ENCODE data around the gene EGR2.
A peak's percentile ranks its signal among the peaks of the same experiment; 100 is the strongest.

The EGR2 gene

DNA sequence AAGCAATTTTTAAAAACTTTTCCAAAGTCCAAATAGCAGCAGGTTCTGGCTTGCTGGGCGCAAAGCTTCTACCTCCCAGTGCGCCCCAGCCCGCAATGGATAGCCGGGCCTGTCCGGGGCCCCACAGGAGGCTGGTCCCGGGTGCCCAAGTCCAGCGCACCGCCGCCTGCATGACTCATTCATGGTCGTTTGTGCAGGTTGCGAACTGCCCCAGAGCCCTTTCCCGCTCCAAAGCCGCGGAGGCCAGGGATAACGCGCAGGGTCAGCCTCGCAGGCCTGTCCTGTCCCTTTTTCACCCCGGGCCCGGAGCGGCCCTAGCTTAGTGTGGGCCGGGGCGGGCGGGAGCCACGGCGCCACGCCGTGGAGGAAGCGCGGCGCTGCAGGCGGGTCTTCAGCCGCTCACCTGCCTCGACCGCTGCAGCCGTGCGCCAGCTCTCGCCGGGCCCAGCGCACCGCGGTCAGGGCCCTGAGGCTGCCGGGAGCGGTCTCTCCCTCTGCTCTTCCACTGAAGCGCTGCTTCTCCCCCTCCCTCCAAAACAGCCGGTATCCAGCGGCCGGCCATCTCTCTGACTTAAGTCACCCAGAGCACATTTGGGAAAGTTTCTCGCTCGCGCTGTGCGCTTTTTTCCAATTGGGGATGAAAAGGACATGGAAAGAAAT, 1.7 kb upstream of the EGR2 start:
- DNase-seq: no peak

DNA sequence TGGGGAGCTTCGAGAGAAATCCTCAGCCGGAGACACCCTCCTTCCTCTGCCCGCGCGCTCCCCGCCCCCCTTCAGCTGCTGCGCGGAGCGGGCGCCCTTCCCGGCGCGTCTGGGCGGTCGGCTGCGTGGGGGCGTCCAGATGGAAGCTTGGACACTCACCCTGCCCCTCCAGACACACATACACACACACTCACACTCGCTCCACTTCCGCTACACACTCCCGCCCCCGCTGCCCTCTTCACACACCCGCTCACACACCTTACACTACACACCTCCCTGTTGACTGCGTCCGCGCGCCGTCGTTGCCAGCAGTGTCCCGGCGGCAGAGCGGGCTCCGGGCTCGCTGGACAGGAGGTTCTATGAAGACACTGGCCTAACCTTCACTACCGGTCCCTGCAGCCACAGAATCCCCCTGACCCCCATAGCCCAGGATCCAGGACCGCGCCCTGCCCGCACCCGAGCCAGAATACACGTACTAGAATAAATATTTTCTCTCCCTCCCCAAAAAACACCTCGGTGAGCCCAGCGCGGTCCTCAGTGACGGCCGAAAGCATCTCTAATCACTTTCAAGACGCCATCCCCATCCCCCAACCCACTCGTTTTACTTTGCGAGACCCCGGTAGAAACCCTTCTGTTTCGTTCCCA, 1.1 kb upstream of the EGR2 start:
- no peak for DNase-seq

DNA sequence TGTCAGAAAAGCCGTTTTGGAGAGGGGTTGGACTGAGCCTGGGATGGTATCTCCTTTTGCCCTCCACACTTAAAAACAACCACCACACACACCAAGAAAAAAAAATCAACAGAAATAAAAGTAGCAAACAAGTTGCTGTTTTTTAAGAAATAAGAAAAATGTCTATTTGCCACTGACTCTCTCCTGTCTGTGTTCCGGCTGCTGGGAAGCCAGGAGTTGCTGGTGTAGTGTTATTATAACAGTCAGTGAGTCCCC, 163 bp downstream of the EGR2 start:
- no peak for DNase-seq

DNA sequence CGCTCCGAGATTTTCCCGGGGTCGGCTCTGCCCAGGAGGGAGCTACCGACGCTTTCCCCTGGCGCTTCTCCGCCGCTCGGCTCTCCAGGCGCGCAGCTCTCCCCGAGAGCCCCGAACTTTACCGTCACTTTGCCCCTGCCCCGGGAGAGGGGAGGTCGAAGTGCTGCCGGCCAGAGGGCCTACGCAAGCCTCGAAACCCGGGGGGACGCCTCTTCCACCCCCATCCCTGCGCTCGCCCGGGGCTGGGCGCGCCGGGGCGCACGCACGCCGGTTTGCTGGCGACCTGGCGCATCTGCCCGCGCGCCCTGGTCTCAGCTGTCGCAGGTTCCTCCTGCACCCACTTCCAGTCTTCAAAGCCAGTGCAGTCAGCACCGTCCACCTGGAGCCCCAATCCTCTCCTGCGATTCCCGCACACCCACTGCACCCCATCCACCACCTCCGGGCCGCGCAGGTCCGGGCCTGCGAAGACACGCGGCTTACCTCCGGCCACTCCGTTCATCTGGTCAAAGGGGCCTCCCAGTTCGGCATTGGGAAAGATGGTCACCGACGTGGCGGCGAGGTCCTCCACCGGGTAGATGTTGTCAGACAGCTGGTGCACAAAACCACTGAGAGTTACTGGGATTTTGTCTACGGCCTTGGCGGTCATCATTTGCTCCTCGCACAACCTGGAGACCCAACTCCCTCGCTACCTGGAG, 638 bp downstream of the EGR2 start:
- no peak for DNase-seq

DNA sequence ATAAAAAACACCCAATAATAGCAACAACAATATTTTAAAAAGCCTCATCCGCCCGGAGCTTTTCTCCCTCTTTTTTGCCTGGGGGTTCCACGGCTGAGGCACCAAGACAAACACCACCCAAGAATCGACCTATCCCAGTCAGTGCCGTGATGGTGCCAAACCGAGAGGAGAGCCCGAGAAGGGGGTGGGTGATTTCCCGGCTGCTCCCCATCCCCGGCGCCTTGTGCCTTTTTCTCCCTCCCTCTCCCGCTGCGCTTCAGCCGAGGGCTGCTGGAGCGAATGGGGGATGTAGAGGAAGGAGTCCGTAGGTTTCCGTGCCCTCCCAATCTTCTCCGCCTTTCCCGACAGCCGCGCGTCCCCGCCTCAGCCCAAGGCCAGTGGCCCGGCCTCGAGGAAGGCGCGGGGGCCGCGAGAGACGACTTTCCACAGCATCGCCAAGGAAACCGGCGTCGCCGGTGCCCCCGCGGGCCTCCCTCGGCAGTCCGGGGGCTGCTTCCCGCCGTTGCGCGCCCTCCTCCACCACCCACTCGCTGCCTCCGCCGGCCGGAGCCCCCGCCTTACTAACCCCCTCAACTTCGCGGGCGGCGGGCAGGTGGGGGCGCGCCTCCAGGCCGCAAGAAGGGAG, 1.3 kb downstream of the EGR2 start:
- DNase-seq: no peak

DNA sequence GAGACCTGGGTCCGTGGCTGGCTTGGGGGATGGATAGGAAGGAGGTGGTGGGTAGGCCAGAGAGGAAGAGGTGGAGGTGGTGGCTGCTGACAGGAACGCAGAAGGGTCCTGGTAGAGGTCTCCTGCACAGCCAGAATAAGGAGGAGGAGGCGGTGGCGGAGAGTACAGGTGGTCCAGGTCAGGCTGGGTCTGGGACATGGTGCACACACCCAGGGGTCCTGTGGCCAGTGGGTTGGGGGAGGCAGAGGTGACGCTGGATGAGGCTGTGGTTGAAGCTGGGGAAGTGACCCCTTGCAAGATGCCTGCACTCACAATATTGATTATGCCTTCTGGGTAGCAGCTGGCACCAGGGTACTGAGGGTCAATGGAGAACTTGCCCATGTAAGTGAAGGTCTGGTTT, 2.2 kb downstream of the EGR2 start:
- DNase-seq: no peak

DNA sequence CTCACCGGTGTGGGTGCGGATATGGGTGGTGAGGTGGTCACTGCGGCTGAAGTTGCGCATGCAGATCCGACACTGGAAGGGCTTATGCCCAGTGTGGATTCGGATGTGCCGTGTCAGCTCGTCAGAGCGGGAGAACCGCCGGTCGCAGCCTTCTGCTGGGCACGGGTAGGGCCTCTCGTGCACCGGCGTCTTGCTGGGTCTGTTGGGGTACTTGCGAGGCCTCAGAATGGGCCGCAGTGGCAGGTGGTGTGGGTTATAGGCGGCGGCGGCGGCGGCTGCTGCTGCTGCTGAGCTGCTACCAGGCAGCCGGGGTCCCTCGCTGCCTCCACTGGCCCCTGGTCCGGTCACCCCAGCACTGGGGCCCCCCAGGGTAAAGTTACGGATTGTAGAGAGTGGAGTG, 2.7 kb downstream of the EGR2 start:
- DNase-seq: no peak

DNA sequence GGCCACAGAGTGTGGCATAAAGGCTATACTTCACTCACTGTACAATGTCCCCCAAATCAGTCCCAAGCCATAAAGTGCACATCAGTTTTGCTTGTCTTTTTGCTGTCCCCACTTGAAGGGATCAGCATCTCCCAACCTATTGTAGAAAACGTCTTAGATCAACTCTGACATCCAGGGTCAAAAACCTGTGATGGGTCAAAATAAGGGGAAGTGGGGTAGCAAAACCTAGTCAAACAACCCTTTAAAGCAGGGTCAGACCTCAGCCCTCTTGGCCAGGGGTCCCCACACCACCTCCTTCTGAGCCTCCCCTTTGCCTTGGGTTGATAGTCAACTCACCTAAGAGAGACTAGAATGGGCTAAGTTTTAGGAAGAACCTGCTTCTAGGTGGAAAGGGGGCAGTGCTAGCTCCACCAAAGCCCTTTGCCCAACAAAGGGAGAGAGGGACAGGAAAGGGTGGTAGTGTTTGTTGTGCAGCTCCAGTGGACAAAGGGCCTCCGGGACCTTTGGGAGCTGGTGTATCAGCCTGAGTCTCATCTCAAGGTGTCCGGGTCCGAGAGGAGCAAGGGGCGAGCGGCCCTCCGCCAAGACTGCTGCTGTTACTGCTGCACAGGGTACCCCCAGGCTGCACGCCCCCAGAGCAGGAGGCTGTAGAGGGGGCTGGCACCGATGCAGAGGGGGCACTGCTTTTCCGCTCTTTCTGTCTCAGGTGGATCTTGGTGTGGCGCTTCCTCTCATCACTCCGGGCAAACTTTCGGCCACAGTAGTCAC, 3.3 kb downstream of the EGR2 start:
- DNase-seq: no peak

DNA sequence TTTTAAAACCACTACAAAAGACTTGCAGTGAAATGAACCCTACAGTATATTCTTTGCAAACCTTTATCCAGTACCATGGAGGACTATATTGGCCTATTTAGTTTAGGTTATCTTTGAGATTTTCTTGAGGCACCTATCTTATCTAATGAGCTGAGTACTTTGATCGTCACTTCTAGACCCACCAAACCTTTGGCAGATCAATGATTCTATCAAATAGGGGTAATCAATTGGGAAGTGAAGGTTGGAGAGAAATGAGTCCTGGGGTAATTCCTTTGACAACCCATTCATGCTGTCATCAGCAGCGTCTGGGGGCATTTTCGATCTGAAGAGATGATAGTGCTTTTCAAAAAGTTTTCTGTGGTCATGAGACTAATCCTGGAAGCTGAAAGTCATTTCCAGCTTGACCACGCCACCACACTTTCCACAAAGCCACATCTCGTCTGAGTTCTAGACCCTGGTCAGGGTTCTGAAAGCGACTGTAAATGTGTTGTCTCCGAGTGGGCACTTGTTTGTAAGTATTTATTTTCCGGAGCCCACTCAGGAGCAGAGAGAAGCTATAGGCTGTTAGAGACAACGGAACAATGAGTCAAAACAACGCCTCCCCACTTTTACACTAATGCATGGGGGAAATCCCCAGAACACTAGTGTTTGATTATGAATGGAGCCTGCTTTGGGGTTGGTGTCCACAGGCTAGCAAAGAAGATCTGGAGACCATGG, 4.8 kb downstream of the EGR2 start:
- no peak for DNase-seq

DNA sequence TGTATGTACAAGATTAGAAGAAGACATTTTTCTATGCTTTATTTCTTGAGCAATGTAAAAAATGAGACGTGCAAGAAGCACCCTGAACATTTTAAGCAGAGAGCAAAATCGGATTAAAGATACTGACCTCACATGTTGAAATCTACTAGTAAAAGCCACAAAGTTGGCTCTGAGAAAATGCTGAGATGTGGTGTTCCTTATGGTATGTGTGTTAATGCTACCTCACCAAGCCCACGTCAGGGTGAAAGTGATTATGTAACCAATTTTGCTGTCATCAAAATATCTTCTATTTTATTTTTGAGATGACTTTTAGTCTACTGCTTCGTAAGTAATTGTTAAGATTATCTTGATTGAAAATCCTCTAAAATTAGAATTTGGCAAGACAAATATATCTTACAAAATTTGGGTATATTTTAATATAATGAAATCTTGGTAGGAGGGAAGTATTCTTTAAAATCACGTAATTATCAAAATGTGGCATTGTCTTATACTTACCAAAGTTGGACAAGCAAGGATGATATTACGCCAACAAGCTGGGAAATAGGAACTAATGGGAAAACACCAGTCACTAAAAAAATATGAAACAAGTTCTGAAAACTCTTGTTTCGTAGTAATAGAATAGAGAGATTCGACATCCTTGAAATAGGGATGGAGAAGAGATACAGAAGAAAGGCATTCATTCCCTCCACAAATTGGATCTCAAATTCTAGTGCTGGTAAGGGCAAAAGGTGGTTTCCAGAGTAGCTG, 5.8 kb downstream of the EGR2 start:
- DNase-seq: no peak

DNA sequence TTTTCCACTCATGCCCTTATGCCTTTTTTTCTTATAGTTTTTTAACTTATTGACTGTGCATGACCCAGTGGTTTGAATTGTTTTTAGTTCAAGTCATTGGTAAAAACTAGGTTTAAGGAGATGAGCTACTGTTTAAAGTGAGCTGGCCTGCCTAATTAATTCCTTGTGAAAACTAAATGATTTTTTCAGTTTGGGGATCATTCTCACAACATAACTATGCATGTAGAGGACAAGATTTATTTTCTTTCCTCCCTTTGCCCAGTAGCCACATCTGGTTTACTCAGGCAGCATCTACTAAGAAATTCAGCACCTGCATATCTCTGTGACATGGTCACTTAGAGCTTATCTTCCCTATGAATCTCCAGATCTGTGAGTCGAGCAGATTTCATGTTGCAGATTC, 9.9 kb downstream of the EGR2 start:
- no peak for DNase-seq

DNA sequence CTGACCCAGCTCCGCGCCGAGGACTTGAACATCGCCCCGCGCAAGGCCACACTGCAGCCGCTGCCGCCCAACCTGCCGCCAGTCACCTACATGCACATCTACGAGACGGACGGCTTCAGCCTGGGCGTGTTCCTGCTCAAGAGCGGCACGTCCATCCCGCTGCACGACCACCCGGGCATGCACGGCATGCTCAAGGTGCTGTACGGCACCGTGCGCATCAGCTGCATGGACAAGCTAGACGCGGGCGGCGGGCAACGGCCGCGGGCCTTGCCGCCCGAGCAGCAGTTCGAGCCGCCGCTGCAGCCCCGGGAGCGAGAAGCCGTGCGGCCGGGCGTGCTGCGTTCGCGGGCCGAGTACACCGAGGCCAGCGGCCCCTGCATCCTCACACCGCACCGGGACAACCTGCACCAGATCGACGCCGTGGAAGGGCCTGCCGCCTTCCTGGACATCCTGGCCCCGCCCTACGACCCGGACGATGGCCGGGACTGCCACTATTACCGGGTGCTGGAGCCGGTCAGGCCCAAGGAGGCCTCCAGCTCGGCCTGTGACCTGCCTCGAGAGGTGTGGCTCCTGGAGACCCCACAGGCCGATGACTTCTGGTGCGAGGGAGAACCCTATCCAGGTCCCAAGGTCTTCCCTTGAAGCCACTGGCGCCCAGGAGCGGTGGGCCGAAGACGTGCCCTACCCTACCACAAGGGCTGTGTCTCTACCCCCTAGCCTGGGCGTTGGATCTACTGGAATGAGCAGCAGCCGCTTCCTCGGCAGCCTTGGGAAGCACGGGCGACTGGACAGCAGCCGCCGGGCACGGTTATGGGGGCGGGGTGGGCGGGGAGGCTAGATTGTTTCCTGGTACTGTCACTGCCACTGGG, 10.7 kb downstream of the EGR2 start:
- no peak for DNase-seq

DNA sequence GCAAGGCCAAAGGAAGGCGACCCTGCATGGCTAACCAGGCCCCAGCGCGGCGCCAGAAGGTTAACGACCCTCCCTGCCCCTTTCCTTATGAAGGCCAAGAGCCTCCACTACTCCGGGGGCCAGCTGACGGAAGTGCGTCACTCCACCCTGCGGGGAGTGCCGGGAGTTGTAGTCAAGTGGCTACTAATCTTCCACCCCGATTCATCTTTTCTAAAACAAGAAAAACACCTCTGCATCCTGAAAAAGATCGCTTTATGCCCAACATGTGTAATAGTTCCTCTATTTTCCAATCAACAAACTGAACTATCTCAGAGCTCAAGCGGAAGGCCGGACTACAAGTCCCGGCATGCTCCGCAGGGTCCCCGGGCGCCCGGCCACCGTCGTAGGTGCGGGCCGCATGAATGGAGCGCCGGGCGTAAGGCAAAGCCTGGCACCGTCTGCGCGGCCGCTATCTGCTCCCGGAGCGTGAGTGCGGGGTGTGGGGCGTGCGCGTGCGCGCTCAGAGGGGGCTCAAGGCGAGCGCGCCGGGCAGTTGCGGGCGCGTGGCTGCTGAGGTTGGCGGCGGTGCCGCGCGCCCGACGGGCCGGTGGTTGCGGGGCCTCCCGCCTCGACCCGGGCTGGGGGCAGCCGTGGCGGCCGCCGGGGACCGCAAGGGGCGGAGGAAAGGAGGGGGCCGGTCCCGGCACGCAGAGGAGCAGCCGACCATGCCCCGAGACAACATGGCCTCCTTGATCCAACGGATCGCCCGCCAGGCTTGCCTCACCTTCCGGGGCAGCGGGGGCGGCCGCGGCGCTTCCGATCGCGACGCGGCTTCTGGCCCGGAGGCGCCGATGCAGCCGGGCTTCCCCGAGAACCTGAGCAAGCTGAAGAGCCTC, 11.6 kb downstream of the EGR2 start, which contains the start of gene ADO:
ADO (plus strand) TSS at position 365 of the 875 bp plus-strand sequence; CDS start at position 705, 340 bp downstream.
- DNase-seq: peak; percentile 39

DNA sequence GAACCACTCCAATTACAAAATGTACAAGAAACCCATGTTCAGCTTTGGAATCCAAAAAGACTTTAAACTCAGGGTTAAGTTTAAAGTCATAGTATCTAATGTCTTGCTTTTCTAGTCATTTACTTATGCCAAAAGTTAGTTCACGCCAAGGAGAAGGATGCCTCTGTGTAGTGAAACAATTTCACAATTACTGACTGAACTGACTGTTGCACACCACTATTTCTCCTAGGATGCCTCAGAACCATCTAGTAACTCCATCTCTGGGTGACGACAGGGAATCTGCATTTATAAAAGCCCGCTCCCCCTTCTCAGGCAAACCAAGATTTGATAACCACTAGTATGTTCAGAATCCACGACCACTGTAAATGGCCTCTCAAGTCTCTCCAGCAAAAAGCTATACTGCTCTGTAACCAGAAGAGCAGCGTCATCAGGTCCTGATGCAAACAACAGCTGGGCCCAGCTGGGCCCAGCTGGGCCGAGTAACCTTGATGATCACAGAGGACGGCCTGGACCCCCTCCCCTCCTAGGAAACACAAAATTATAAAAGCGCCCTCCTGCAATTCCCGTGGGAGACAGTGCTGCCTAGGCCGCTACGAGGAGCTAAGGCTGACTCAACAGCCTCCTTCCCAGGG, 12.3 kb downstream of the EGR2 start:
- no peak for DNase-seq

DNA sequence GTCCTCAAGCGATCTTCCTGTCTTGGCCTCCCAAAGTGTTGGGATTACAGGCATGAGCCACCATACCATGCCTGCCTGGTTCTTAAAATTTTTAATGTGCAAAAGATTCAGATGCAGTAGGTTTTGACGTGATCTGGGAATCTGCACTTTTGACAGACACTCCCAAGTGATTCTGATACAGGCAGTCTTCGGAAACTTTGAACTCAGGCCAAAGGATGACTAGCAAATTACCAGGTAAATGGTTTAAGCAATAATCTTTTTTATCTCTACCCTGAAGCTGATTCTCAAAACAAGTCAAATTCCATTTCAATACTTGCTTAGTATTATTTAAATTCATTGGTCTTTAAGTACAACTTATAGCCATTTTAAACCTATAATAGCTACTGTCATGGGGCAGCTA, 14.3 kb downstream of the EGR2 start:
- DNase-seq: no peak

DNA sequence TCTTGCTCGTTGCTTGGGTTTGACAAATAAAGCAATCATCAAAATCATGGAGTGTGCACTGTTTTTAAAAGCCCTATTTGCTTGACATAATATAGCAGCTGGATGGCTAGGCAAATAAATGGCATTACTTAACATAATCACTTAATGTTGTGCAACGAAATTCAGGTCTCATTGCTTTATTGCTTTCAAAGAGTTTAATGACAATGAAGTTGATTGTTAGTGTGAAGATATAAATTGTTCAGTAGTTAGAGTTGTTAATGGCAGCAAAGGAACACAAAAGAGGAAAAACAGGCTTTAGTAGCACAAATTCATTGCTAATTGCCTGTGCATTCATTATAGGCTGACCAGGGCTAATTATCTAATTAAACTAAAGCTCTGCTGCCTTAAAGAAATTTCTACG, 19.3 kb downstream of the EGR2 start:
- no peak for DNase-seq

DNA sequence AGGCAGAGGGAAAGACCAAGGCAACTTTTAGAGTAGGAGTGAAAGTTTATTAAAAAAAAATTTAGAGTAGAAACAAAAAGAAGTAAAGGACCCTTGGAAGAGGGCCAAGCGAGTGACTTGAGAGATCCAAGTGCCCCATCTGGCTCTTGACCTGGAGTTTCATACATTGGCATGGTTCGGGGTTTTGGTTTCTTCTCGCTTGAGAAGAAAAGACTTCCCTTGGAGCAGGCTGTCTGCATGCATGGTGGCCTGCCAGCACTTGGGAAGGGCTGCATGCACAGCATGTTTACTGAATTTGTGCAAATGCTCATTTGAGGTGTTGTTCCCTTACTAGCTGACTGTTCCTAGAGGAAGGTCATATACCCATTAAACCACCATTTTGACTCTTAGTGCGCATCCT, 20.4 kb downstream of the EGR2 start:
- no peak for DNase-seq

DNA sequence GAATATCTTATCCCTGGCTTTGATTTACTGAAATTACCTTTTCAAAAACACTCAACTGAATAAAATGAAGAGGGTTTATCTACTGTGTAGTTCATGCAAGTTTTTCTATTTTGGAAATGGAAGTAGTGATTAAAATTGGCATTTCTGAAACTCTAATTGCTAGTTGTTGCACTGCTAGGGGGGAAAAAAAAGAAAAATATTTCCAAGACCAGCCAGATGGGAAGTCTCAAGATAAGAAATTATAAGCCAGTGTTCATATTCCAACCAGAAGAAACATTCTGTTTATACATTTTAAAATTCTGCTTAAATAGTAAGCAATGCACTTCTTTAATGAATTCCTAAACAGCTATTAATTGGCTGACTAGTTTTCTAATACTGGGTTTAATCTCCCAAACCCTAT, 21.1 kb downstream of the EGR2 start:
- DNase-seq: no peak

DNA sequence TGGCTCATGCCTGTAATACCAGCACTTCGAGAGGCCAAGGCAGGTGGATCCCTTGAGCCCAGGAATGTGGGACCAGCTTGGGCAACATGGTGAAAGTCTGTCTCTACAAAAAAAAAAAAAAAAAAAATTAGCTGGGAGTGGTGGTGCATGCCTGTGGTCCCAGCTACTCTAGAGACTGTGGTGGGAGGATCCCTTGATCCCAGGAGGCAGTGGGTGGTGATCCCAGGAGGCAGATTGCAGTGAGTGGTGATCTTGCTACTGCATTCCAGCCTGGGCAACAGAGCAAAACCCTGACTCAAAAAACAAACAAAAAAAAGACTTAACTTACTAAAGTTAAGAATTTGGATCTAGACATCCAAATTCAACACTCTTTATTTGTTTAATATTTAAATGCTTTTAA, 21.9 kb downstream of the EGR2 start:
- no peak for DNase-seq
